ENCODE measurements around the gene MAGEA8. TPM values are rescaled to one million over a fixed set of nuclear protein-coding genes. Genes with fewer than 3 reads are reported as not detected.
"Not testable (repeated sequence)": the region's sequence is repeated elsewhere in the genome, so short reads cannot be mapped to it uniquely, and the experiment has no call there.

MAGEA8 gene
- total and polyA plus RNA-seq, 2 experiments from 2014 or later = not detected

- not testable (repeated sequence) for H4K20me1 ChIP-seq (replicated peaks; ENCODE audit: insufficient read depth); H3K27ac Mint-ChIP-seq; H3K27me3 ChIP-seq (ENCODE audit: insufficient read depth); H2AFZ ChIP-seq; H3K36me3 Mint-ChIP-seq (ENCODE audit: low read depth); H3K4me3 Mint-ChIP-seq; H3K27ac ChIP-seq (ENCODE audit: low read depth); H3K4me2 ChIP-seq; H3K79me2 ChIP-seq (replicated peaks; ENCODE audit: insufficient read depth); ATAC-seq; H3K9me3 Mint-ChIP-seq; H3F3A ChIP-seq (replicated peaks; ENCODE audit: low read depth); H3K27me3 Mint-ChIP-seq (ENCODE audit: insufficient read depth, low read depth, poor library complexity); H3K36me3 ChIP-seq (ENCODE audit: insufficient read depth); H3K4me1 ChIP-seq (ENCODE audit: insufficient read depth); H3K4me3 ChIP-seq; H3K4me1 Mint-ChIP-seq; DNase-seq (ENCODE audit: low spot score); H3K9me2 ChIP-seq (ENCODE audit: insufficient read depth)
These were observed 42.9 kb downstream of the MAGEA8 start for GRCh38 chrX:149923836-149924235.

GRCh38 chrX:149924434-149924833, 43.5 kb downstream of the MAGEA8 start:
- not testable (repeated sequence) for H3K27ac ChIP-seq (ENCODE audit: low read depth); H3F3A ChIP-seq (replicated peaks; ENCODE audit: low read depth); H3K9me2 ChIP-seq (ENCODE audit: insufficient read depth); H3K4me3 Mint-ChIP-seq; H3K4me2 ChIP-seq; DNase-seq (ENCODE audit: low spot score); H3K4me3 ChIP-seq; H3K36me3 Mint-ChIP-seq (ENCODE audit: low read depth); H3K79me2 ChIP-seq (replicated peaks; ENCODE audit: insufficient read depth); H3K27ac Mint-ChIP-seq; H3K27me3 ChIP-seq (ENCODE audit: insufficient read depth); H2AFZ ChIP-seq; H3K4me1 ChIP-seq (ENCODE audit: insufficient read depth); H3K4me1 Mint-ChIP-seq; H3K36me3 ChIP-seq (ENCODE audit: insufficient read depth); ATAC-seq; H3K27me3 Mint-ChIP-seq (ENCODE audit: insufficient read depth, low read depth, poor library complexity); H3K9me3 Mint-ChIP-seq; H4K20me1 ChIP-seq (replicated peaks; ENCODE audit: insufficient read depth)

DNA sequence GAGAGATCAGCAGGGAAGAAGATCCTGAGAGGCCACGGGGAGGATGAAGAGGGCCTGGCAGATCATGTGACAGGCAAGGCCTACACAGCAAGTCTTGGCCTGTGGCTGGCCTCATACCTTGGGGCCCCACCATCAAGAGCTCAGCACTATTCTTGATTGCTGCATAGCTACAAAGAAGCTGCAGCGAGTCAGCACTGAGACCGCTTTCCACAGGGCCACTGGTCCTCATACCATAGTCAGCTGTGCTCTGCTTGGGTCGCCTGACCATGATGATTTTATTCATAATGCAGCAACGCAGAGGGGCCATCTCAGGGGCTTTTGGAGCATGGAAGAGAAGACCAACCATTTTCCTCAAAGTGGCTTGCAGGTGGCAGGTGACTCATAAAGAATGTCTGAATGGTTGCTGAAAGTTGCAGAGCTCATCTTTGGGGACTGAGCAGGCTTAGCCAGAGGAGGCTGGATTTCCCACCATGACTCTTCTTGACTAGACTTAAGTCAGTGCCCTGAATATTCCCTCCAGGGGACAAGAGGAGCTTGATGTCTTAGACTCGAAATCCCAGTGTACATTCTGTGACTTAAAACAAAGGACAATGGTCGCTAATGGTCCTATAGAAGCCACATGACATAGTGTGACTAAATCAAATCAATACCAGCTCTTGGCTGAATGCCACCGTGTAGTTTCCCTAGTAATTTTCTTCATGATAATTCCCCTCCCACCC, 46.4 kb downstream of the MAGEA8 start:
- H3K9me2 ChIP-seq (ENCODE audit: insufficient read depth); H3K27me3 ChIP-seq (ENCODE audit: insufficient read depth); ATAC-seq; H4K20me1 ChIP-seq (replicated peaks; ENCODE audit: insufficient read depth); H3K36me3 ChIP-seq (ENCODE audit: insufficient read depth); DNase-seq (ENCODE audit: low spot score); H2AFZ ChIP-seq; H3F3A ChIP-seq (replicated peaks; ENCODE audit: low read depth); H3K79me2 ChIP-seq (replicated peaks; ENCODE audit: insufficient read depth); H3K4me1 ChIP-seq (ENCODE audit: insufficient read depth); H3K9me3 Mint-ChIP-seq; H3K4me2 ChIP-seq; H3K27ac ChIP-seq (ENCODE audit: low read depth); H3K4me3 ChIP-seq; H3K4me3 Mint-ChIP-seq; H3K4me1 Mint-ChIP-seq; H3K27ac Mint-ChIP-seq; H3K36me3 Mint-ChIP-seq (ENCODE audit: low read depth); H3K27me3 Mint-ChIP-seq (ENCODE audit: insufficient read depth, low read depth, poor library complexity): not testable (repeated sequence)

- ATAC-seq; H3K4me1 Mint-ChIP-seq; H3F3A ChIP-seq (replicated peaks; ENCODE audit: low read depth); H3K36me3 Mint-ChIP-seq (ENCODE audit: low read depth); H3K36me3 ChIP-seq (ENCODE audit: insufficient read depth); H3K9me3 Mint-ChIP-seq; H3K4me3 ChIP-seq; H4K20me1 ChIP-seq (replicated peaks; ENCODE audit: insufficient read depth); DNase-seq (ENCODE audit: low spot score); H3K4me3 Mint-ChIP-seq; H3K79me2 ChIP-seq (replicated peaks; ENCODE audit: insufficient read depth); H3K27ac Mint-ChIP-seq; H3K27me3 Mint-ChIP-seq (ENCODE audit: insufficient read depth, low read depth, poor library complexity); H2AFZ ChIP-seq; H3K27ac ChIP-seq (ENCODE audit: low read depth); H3K4me2 ChIP-seq; H3K4me1 ChIP-seq (ENCODE audit: insufficient read depth); H3K9me2 ChIP-seq (ENCODE audit: insufficient read depth); H3K27me3 ChIP-seq (ENCODE audit: insufficient read depth): not testable (repeated sequence)
These were observed 46.9 kb downstream of the MAGEA8 start for GRCh38 chrX:149927964-149928258.

- not testable (repeated sequence) for H2AFZ ChIP-seq; H3K79me2 ChIP-seq (replicated peaks; ENCODE audit: insufficient read depth); ATAC-seq; H3K4me1 Mint-ChIP-seq; H3K27me3 Mint-ChIP-seq (ENCODE audit: insufficient read depth, low read depth, poor library complexity); H3K27ac ChIP-seq (ENCODE audit: low read depth); DNase-seq (ENCODE audit: low spot score); H3K27me3 ChIP-seq (ENCODE audit: insufficient read depth); H3K4me3 ChIP-seq; H3F3A ChIP-seq (replicated peaks; ENCODE audit: low read depth); H3K4me3 Mint-ChIP-seq; H3K36me3 ChIP-seq (ENCODE audit: insufficient read depth); H3K9me2 ChIP-seq (ENCODE audit: insufficient read depth); H3K9me3 Mint-ChIP-seq; H3K4me2 ChIP-seq; H3K4me1 ChIP-seq (ENCODE audit: insufficient read depth); H4K20me1 ChIP-seq (replicated peaks; ENCODE audit: insufficient read depth); H3K36me3 Mint-ChIP-seq (ENCODE audit: low read depth); H3K27ac Mint-ChIP-seq
These were observed 47.7 kb downstream of the MAGEA8 start for GRCh38 chrX:149928635-149929034.

GRCh38 chrX:149929400-149929799, 48.4 kb downstream of the MAGEA8 start, which contains the start of gene HSFX4:
Gene HSFX4, plus strand, starts transcription at chrX:149929573. Its CDS starts 72 bp downstream, at chrX:149929645.
- H3K4me2 ChIP-seq; H3F3A ChIP-seq (replicated peaks; ENCODE audit: low read depth); H3K9me3 Mint-ChIP-seq; H3K27ac Mint-ChIP-seq; H3K4me1 Mint-ChIP-seq; H3K27me3 Mint-ChIP-seq (ENCODE audit: insufficient read depth, low read depth, poor library complexity); H4K20me1 ChIP-seq (replicated peaks; ENCODE audit: insufficient read depth); H3K4me1 ChIP-seq (ENCODE audit: insufficient read depth); H3K79me2 ChIP-seq (replicated peaks; ENCODE audit: insufficient read depth); H3K9me2 ChIP-seq (ENCODE audit: insufficient read depth); DNase-seq (ENCODE audit: low spot score); H3K4me3 Mint-ChIP-seq; H2AFZ ChIP-seq; H3K36me3 ChIP-seq (ENCODE audit: insufficient read depth); ATAC-seq; H3K36me3 Mint-ChIP-seq (ENCODE audit: low read depth); H3K4me3 ChIP-seq; H3K27me3 ChIP-seq (ENCODE audit: insufficient read depth); H3K27ac ChIP-seq (ENCODE audit: low read depth): not testable (repeated sequence)

DNA sequence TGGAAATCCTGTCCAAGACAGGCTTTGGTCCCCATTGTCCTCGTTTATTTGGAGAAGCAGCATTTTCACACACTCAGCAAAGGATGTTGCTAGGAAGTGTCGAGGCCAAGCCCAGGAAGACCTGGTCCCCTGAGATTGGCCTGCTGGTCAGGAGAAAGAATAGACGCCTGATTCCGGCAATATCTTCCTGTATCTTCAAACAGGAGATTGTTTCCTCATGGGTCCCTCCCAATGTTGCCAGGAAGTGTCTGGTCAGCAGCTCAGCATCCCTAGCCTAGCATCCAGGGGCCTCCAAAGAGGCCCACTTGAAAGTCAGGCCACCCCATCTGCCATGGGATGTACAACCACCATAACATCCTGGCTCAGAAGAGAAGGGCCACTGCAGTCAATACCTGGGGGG, 50.4 kb downstream of the MAGEA8 start:
- not testable (repeated sequence) for H3K9me2 ChIP-seq (ENCODE audit: insufficient read depth); H3K36me3 ChIP-seq (ENCODE audit: insufficient read depth); H3K4me1 Mint-ChIP-seq; H3K4me1 ChIP-seq (ENCODE audit: insufficient read depth); H3K4me3 Mint-ChIP-seq; H3F3A ChIP-seq (replicated peaks; ENCODE audit: low read depth); H3K27ac Mint-ChIP-seq; DNase-seq (ENCODE audit: low spot score); H3K36me3 Mint-ChIP-seq (ENCODE audit: low read depth); H3K79me2 ChIP-seq (replicated peaks; ENCODE audit: insufficient read depth); H3K27ac ChIP-seq (ENCODE audit: low read depth); H3K27me3 ChIP-seq (ENCODE audit: insufficient read depth); H2AFZ ChIP-seq; H3K4me2 ChIP-seq; H3K27me3 Mint-ChIP-seq (ENCODE audit: insufficient read depth, low read depth, poor library complexity); H3K4me3 ChIP-seq; H4K20me1 ChIP-seq (replicated peaks; ENCODE audit: insufficient read depth); ATAC-seq; H3K9me3 Mint-ChIP-seq

All from GM23338 (cell line).